Dedifferentiated amniotic fluid mesenchymal stem cell (primary cell): ENCODE data around the gene TMEM258.

Experiments
- DNase-seq: peaks from one replicate; pipeline ENCODE4 v3.0.0-alpha.2; 2016; ENCODE audit errors: extremely low spot score

Gene TMEM258

DNA sequence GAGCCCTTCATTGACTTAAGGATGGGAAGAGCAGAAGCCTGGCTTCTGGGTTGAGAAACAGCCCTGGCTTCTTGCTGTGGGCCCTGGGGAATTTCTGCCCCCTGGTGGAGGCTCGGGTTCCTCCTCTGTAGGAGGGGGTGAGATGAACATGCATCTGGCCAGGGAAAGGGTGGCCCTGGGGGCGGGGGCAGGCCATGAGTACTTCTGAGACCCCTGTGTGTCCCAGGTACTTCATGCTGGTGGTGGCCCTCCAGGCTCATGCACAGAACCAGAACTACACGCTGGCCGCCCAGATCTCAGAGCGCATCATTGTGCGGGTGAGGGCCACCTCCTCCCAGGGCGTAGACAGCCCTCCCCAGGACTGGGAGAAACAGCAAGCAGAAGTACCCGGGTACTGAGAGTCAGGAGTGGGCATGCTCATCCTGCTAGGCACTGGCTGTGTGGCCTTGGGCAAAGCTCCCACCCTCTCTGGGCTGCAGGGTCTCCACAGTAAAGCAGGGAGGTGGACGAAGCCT, 15.8 kb downstream of the TMEM258 start:
- DNase-seq, result no peak

DNA sequence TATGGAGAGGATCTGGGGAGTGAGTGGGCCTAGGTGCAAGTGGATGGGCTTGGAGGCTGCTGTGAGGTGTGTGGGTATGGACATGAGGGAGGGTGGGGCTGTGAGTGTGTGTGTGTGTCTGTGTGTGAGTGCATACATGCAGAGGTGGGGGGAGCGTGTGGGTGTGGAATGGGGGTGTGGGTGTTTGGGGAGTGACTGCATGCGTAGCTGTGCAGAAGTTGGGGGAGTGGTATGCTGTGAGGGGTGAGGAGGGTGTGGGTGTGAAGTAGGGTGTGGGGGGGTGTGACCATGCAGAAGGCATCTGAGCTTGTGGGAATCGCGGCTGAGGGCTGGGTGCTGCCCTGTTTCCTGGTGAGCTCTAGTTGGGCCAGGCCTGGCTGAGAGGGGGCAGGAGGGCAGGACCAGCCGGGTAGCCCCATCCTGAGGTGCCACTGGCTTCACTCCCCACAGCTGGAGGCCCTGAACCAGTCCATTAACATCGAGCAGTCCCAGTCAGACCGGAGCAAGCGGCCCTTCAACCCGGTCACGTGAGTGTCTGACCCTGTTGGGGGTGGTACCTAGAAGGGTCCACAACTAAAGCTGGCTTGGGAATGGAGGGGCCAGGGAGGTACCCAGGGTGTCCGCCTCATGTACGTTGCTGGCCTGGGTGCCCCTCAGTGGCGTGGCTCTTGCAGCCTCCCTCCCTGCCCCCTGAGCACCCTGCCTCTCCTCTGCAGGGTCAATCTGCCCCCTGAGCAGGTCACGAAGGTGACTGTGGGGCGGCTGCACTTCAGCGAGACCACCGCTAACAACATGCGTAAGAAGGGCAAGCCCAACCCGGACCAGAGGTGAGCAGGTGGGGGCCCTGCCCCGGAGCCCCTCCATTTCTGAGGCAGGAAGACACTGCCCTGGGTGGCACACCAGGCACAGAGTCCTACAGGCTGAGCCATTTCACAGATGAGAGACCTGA, 16.5 kb downstream of the TMEM258 start:
- no peak for DNase-seq

DNA sequence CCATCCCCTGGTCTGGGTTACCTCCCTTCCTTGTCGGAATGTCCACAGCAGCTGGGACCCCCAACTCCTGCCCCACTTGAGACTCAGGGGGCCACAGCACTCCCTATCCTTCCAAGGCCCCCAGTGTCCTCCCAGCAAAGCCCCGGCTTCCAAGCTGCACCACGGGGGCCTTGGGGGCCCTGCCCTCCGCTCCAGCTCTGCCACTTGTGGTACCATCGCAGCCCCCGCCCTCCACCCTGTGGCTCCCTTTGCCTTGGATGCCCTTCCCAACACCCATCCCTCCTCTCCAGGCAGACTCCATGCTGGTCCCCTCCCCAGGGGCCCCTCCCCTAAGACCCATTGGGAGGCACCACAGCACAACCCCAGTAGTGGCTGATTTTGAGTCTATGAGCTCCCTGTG, 17.3 kb downstream of the TMEM258 start:
- DNase-seq, result no peak

DNA sequence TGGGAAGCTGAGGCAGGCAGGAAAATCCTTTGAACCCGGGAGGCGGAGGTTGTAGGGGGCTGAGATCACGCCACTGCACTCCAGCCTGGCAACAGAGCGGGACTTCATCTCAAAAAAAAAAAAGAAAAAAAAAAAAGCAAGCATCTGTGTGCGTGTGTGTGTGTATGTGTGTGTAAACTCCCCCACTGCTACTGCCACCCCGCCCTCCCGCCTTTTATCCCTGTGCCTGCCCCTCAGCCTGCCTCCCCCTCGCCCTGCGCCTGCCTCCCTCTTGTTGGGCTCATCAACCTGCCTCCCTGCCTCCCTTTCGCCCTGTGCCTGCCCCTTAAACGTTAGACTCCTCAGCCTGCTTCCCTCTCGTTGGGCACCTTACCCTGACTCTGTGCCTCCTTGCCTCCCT, 18.0 kb downstream of the TMEM258 start:
- DNase-seq, result no peak

GRCh38 chr11:61773809-61774208, 18.6 kb downstream of the TMEM258 start:
- no peak for DNase-seq

DNA sequence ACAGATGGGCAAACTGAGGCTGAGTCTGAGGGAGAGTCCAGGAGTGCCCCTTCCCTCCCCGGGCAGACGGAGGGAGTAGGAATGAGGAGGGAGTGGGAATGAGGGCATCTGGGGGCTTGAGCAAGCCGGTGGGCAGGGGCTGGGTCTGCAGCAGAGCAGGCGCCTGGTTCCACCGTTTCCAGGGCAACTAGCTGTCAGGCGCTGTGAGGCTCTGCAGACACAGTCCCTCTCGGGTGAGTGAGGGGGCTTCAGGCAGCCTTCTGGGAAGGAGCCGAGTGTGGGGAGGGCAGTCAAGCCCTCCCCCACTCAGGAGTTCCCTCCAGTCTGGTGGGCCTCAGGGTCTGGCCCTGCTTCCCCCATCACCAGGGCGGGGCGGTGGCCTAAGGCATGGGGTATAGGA, 19.0 kb downstream of the TMEM258 start:
- DNase-seq, result no peak

DNA sequence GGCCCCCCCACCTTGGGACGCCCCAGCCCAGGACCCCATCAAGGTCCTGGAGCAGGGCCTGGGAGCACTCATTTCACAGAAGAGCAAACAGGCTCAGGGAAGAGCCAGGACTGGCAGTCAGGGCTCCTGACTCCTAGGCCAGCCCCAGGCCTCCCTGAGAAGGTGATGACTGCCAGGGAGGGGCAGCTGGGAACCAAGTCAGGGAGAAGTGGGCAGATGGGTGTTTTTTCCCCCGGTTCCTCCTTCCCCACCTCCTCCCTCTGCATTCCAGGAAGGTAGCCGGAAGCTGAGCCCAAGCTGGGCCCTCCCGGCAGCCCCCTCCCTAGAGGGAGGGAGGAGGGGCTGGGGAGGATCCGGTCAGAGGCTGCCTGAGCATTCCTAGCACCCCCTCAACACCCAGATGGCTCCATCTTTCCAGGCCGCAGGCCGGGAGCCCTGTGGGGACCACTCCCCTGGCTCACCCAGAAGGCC, 20.4 kb downstream of the TMEM258 start:
- DNase-seq, result no peak

DNA sequence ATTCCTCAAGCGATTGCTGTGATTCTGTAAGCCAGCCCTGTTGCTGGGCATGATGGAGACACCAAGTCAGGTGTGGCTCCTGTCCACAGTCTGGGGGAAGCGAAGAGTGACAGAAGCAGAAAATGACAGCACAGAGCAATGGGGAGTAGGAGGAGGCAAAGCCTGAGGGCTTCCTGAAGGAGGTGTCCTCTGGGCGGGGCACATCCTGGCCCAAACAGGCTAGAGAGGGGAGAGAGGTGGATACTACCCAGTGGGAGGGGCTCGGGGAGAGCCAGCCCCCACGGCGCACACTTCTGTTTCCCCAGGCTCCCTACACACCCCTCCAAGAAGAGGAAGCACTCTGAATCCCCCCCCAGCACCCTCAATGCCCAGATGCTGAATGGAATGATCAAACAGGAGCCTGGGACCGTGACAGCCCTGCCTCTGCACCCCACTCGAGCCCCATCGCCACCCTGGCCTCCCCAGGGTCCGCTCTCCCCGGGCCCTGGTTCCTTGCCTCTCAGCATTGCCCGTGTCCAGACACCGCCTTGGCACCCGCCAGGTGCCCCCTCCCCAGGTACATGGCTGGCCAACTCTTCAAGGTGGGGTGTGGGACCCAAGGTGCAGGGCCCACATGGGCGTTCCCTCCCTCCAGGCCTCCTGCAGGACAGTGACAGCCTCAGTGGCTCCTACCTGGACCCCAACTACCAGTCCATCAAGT, 21.1 kb downstream of the TMEM258 start:
- no peak for DNase-seq

- DNase-seq, result no peak
Measured at GRCh38 chr11:61769946-61770683, 22.3 kb downstream of the TMEM258 start.

DNA sequence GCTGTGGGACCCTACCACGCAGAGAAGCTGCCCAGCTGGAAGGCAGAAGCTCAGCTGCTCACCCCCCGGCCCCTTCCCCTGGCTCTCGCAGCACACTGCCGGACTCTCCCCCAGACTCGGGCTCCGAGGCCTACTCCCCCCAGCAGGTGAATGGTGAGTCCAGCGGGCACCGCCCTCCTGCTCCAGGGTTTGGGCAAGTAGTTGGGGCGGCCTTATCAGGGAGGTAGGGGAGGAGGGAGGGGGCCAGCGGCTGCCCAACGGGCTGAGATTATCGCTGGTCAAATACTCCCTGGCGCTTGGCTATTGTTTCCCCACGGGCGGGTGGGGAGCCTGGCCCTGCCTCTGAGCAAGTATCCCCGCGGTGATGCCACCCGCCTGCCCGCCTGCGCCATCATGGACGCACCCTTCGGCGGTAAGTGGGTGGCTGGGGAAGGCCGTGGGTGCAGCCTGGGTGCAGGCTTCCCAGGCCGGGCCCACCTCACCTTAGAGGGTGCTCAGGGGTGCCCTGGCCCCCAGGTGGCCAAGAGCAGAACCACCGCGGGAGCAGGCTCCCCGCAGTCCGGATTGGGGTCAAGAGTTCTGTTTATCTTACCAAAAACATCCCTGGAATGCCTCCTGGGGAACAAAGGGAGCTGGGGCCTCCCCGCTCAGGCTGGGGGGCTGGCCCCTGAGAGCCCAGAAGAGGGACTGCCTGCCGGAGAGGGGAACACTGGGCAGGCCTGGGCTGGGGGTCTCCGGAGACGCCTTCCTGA, 23.1 kb downstream of the TMEM258 start:
- no peak for DNase-seq

GRCh38 chr11:61768376-61769076, 23.9 kb downstream of the TMEM258 start:
- no peak for DNase-seq

- no peak for DNase-seq
Measured at GRCh38 chr11:61766353-61766841, 26.0 kb downstream of the TMEM258 start.

DNA sequence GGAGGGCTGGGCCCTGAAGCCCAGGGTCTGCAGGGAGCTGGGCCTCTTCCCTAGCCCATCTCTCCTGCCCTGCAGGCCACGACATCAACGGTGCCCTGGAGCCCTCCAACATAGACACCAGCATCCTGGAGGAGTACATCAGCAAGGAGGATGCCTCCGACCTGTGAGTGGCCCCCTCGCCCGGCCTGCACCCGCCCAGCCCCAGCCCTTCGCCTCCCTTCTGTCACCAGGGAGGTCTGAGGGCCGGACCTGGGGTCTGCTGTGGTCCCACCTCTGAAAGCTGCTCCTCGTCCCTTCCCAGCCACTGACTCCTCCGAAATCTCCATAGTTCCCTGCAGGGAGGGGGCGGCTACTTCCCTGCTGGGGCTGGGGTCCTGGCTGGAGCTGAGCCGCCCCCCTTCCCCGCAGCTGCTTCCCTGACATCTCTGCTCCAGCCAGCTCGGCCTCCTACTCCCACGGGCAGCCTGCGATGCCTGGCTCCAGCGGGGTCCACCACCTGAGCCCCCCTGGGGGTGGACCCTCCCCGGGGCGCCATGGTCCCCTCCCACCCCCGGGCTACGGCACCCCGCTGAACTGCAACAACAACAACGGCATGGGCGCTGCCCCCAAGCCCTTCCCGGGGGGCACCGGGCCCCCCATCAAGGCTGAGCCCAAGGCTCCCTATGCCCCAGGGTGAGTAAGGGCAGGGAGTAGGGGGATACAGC, 26.7 kb downstream of the TMEM258 start:
- no peak for DNase-seq

DNA sequence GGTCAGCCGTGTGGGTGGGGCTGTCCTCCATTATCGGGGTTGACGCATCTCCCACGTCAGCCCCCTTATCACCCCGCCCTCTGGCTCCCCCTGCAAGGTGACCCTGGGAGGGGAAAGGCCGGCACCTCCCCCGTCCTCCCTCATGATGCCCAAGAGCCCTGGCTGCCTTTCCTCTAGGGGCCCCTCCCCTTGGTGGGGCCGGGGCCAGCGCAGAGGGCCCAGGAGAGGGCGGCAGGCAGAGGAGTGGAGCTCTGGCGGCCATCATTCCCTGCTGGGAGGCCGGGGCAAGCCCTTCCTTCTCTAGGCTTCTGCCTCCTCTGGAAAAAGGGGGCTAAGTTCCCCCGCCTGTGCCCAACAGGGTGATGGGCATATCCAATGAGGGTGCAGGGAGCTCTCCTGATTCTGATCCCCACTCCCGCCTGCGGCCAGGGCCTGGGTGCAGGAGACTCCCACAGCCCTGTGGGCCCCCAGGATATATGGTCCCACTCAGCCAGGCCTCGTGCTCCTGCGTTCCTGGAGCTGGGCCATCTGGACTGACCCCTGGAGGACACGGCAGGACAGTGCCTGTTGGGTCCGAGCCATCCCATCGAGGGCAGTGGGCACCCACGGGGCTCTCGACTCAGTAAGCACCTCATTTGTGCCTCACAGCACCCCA, 27.7 kb downstream of the TMEM258 start:
- DNase-seq, result no peak

- no peak for DNase-seq
Measured at GRCh38 chr11:61763930-61764605, 28.3 kb downstream of the TMEM258 start.

GRCh38 chr11:61762798-61763197, 29.6 kb downstream of the TMEM258 start:
- DNase-seq, result no peak

GRCh38 chr11:61762223-61762615, 30.2 kb downstream of the TMEM258 start:
- DNase-seq, result no peak

- no peak for DNase-seq
Measured at GRCh38 chr11:61761440-61762222, 30.8 kb downstream of the TMEM258 start.
